ENCODE data around the gene UBE2L5.
"Not testable (repeated sequence)": the region's sequence is repeated elsewhere in the genome, so short reads cannot be mapped to it uniquely, and the experiment has no call there.

The UBE2L5 gene

GRCh38 chr13:30437177-30437576, 14.9 kb downstream of the UBE2L5 start:
- FAIRE-seq (no peak), DNase-seq (ENCODE audit: low spot score) (no peak)

- no peak for FAIRE-seq
Observed at GRCh38 chr13:30438286-30438685, 16.0 kb downstream of the UBE2L5 start.

GRCh38 chr13:30440910-30441703, 18.8 kb downstream of the UBE2L5 start:
- no peak for FAIRE-seq

More at GRCh38 chr13:30438286-30438685, 16.0 kb downstream of the UBE2L5 start:
- no peak for DNase-seq (ENCODE audit: low spot score)

GRCh38 chr13:30442926-30443325, 20.6 kb downstream of the UBE2L5 start:
- DNase-seq (ENCODE audit: low spot score) (no peak), FAIRE-seq (no peak)

More at GRCh38 chr13:30440910-30441703, 18.8 kb downstream of the UBE2L5 start:
- DNase-seq (ENCODE audit: low spot score), result no peak

- not testable (repeated sequence) for DNase-seq (ENCODE audit: low spot score); FAIRE-seq
Observed at GRCh38 chr13:30443491-30443890, 21.2 kb downstream of the UBE2L5 start.

GRCh38 chr13:30443957-30444404, 21.7 kb downstream of the UBE2L5 start:
- DNase-seq (ENCODE audit: low spot score) (no peak), FAIRE-seq (no peak)

GRCh38 chr13:30446126-30446500, 23.8 kb downstream of the UBE2L5 start:
- FAIRE-seq, result no peak
- no peak for DNase-seq (ENCODE audit: low spot score)

- FAIRE-seq (no peak), DNase-seq (ENCODE audit: low spot score) (no peak)
Observed at GRCh38 chr13:30448441-30448840, 26.1 kb downstream of the UBE2L5 start.

- DNase-seq (ENCODE audit: low spot score) (no peak), FAIRE-seq (no peak)
Observed at GRCh38 chr13:30450066-30450465, 27.8 kb downstream of the UBE2L5 start.

GRCh38 chr13:30451476-30451875, 29.2 kb downstream of the UBE2L5 start:
- not testable (repeated sequence) for DNase-seq (ENCODE audit: low spot score); FAIRE-seq

GRCh38 chr13:30453727-30454126, 31.4 kb downstream of the UBE2L5 start:
- DNase-seq (ENCODE audit: low spot score) (no peak), FAIRE-seq (no peak)

- FAIRE-seq (no peak), DNase-seq (ENCODE audit: low spot score) (no peak)
Observed at GRCh38 chr13:30454991-30455390, 32.7 kb downstream of the UBE2L5 start.

- no peak for FAIRE-seq
- DNase-seq (ENCODE audit: low spot score), result no peak
Observed at GRCh38 chr13:30456290-30456689, 34.0 kb downstream of the UBE2L5 start.

- FAIRE-seq, result no peak
- DNase-seq (ENCODE audit: low spot score), result no peak
Observed at GRCh38 chr13:30457306-30457891, 35.1 kb downstream of the UBE2L5 start.

- not testable (repeated sequence) for DNase-seq (ENCODE audit: low spot score); FAIRE-seq
Observed at GRCh38 chr13:30461279-30462066, 39.2 kb downstream of the UBE2L5 start.

- no peak for FAIRE-seq
Observed at GRCh38 chr13:30463787-30464495, 41.6 kb downstream of the UBE2L5 start.

GRCh38 chr13:30464496-30465342, 42.4 kb downstream of the UBE2L5 start:
- FAIRE-seq (no peak), DNase-seq (ENCODE audit: low spot score) (peak; percentile 54)

More at GRCh38 chr13:30463787-30464495, 41.6 kb downstream of the UBE2L5 start:
- no peak for DNase-seq (ENCODE audit: low spot score)

GRCh38 chr13:30465343-30465592, 43.0 kb downstream of the UBE2L5 start:
- FAIRE-seq, result no peak
- no peak for DNase-seq (ENCODE audit: low spot score)

- peak; percentile 93 for DNase-seq (ENCODE audit: low spot score)
Observed at GRCh38 chr13:30465593-30466357, 43.5 kb downstream of the UBE2L5 start, which contains the start of gene HMGB1. HMGB1 (minus strand) TSS chr13:30465936; CDS start chr13:30463680, 2,256 bp downstream.

GRCh38 chr13:30466358-30466714, 44.0 kb downstream of the UBE2L5 start:
- DNase-seq (ENCODE audit: low spot score), result no peak
- no peak for FAIRE-seq

More at GRCh38 chr13:30465593-30466357, 43.5 kb downstream of the UBE2L5 start, which contains the start of gene HMGB1:
- peak; percentile 35 for FAIRE-seq

Measured in urothelium cell line (cell line).